NCI-H146 (cell line): Measurements from ENCODE around the gene DOCK4.

Experiments
- DNase-seq: peaks from one replicate; lab custom pipeline; 2025; lab: John Stamatoyannopoulos, UW

Gene DOCK4

GRCh38 chr7:112189691-112190090 lies 16.5 kb downstream of the DOCK4 start:
- DNase-seq = no peak

GRCh38 chr7:112188257-112188656 lies 17.9 kb downstream of the DOCK4 start:
- no peak for DNase-seq

- no peak for DNase-seq
These were observed 19.9 kb downstream of the DOCK4 start for GRCh38 chr7:112186300-112186699.

GRCh38 chr7:112185005-112185834 lies 21.0 kb downstream of the DOCK4 start:
- DNase-seq = no peak

- no peak for DNase-seq
These were observed 21.7 kb downstream of the DOCK4 start for GRCh38 chr7:112184455-112184854.

GRCh38 chr7:112183266-112183665 lies 22.9 kb downstream of the DOCK4 start:
- no peak for DNase-seq

GRCh38 chr7:112182749-112183148 lies 23.4 kb downstream of the DOCK4 start:
- no peak for DNase-seq

GRCh38 chr7:112180223-112180622 lies 26.0 kb downstream of the DOCK4 start:
- no peak for DNase-seq

GRCh38 chr7:112176693-112177415 lies 29.3 kb downstream of the DOCK4 start:
- DNase-seq = peak; percentile 36

- DNase-seq = no peak
These were observed 30.0 kb downstream of the DOCK4 start for GRCh38 chr7:112176241-112176640.

- DNase-seq = no peak
These were observed 32.0 kb downstream of the DOCK4 start for GRCh38 chr7:112174192-112174591.

- DNase-seq = peak; percentile 62
These were observed 32.7 kb downstream of the DOCK4 start for GRCh38 chr7:112173568-112173905.

- DNase-seq = peak; percentile 62
These were observed 33.2 kb downstream of the DOCK4 start for GRCh38 chr7:112172870-112173567.

GRCh38 chr7:112171673-112172072 lies 34.5 kb downstream of the DOCK4 start:
- no peak for DNase-seq

GRCh38 chr7:112168915-112169314 lies 37.3 kb downstream of the DOCK4 start:
- no peak for DNase-seq

GRCh38 chr7:112167147-112167546 lies 39.1 kb downstream of the DOCK4 start:
- no peak for DNase-seq

GRCh38 chr7:112162784-112163506 lies 43.3 kb downstream of the DOCK4 start:
- no peak for DNase-seq

- DNase-seq = peak; percentile 62
These were observed 43.9 kb downstream of the DOCK4 start for GRCh38 chr7:112162142-112162766.

GRCh38 chr7:112161253-112162141 lies 44.7 kb downstream of the DOCK4 start:
- no peak for DNase-seq

- DNase-seq = peak; percentile 40
These were observed 45.4 kb downstream of the DOCK4 start for GRCh38 chr7:112160771-112161150.
